Trophoblast cell (in vitro differentiated cells and primary cell): Measurements from ENCODE around the gene GPBAR1.

Experiments used
- DNase-seq, 2 donors: peaks; one replicate each; pipeline ENCODE4 v3.0.0-alpha.2; 2016
- H2AFZ ChIP-seq: 2 replicates; pipeline ENCODE4 v1.6.1; 2013; ENCODE audit warnings: low read length, moderate library complexity, mild to moderate bottlenecking; ENCODE audit not compliant: insufficient read depth, poor library complexity
- H2AK5ac ChIP-seq: 2 replicates; pipeline ENCODE4 v1.6.1; 2013; ENCODE audit warnings: mild to moderate bottlenecking, low read length
- H2BK120ac ChIP-seq: 2 replicates; pipeline ENCODE4 v1.6.1; 2013; ENCODE audit warnings: low read length, mild to moderate bottlenecking, moderate library complexity; ENCODE audit not compliant: insufficient read depth, poor library complexity
- H2BK12ac ChIP-seq: 2 replicates; pipeline ENCODE4 v1.6.1; 2013; ENCODE audit warnings: mild to moderate bottlenecking, low read length, moderate library complexity
- H2BK5ac ChIP-seq: 2 replicates; pipeline ENCODE4 v1.6.1; 2013; ENCODE audit warnings: low read length, low read depth, moderate library complexity, mild to moderate bottlenecking; ENCODE audit not compliant: poor library complexity
- H3K14ac ChIP-seq: 2 replicates; pipeline ENCODE4 v1.6.1; 2013; ENCODE audit warnings: mild to moderate bottlenecking, low read length
- H3K18ac ChIP-seq: 2 replicates; pipeline ENCODE4 v1.6.1; 2013; ENCODE audit warnings: mild to moderate bottlenecking, low read length
- H3K23ac ChIP-seq: 2 replicates; pipeline ENCODE4 v1.6.1; 2013; ENCODE audit warnings: low read length
- H3K27ac ChIP-seq: 2 replicates; pipeline ENCODE4 v1.5.1; 2013; ENCODE audit warnings: low read depth, mild to moderate bottlenecking, inconsistent platforms, low read length, moderate library complexity
- H3K27me3 ChIP-seq: 2 replicates; pipeline ENCODE4 v1.6.1; 2013; ENCODE audit warnings: inconsistent platforms, mild to moderate bottlenecking, low read length, moderate library complexity; ENCODE audit not compliant: insufficient read depth
- H3K36me3 ChIP-seq, 2 experiments: 1 replicate in 1 of 2; 2 replicates in 1 of 2; pipeline ENCODE4 v1.6.1; 2013; ENCODE audit warnings: low read length in 2 of 2, mild to moderate bottlenecking in 2 of 2, moderate library complexity in 1 of 2; ENCODE audit not compliant: insufficient read depth in 2 of 2, control insufficient read depth in 1 of 2
- H3K4ac ChIP-seq: 2 replicates; pipeline ENCODE4 v1.6.1; 2013; ENCODE audit warnings: low read depth, mild to moderate bottlenecking, low read length, moderate library complexity
- H3K4me1 ChIP-seq, 2 experiments: 1 replicate in 1 of 2; 2 replicates in 1 of 2; pipeline ENCODE4 v1.6.1; 2013; ENCODE audit warnings: low read length in 2 of 2, mild to moderate bottlenecking in 2 of 2, moderate library complexity in 1 of 2; ENCODE audit not compliant: insufficient read depth in 2 of 2, control insufficient read depth in 1 of 2
- H3K4me2 ChIP-seq: 2 replicates; pipeline ENCODE4 v1.6.1; 2013; ENCODE audit warnings: inconsistent platforms, mild to moderate bottlenecking, low read length, moderate library complexity
- H3K4me3 ChIP-seq: 2 replicates; pipeline ENCODE4 v1.5.1; 2013; ENCODE audit warnings: mild to moderate bottlenecking, low read depth, low read length, inconsistent platforms
- H3K79me1 ChIP-seq: one replicate; pipeline ENCODE4 v1.6.1; 2013; ENCODE audit warnings: low read length
- H3K79me2 ChIP-seq: 2 replicates; pipeline ENCODE4 v1.6.1; 2013; ENCODE audit warnings: low read length, mild to moderate bottlenecking; ENCODE audit not compliant: control insufficient read depth, insufficient read depth, poor library complexity
- H3K9ac ChIP-seq: 2 replicates; pipeline ENCODE4 v1.6.1; 2013; ENCODE audit warnings: mild to moderate bottlenecking, low read length
- H3K9me3 ChIP-seq: 2 replicates; pipeline ENCODE4 v1.6.1; 2013; ENCODE audit warnings: low read depth, mild to moderate bottlenecking, control low read depth, inconsistent platforms, low read length; ENCODE audit not compliant: insufficient read depth
- H4K12ac ChIP-seq: 2 replicates; pipeline ENCODE4 v1.6.1; 2013; ENCODE audit warnings: low read depth, mild to moderate bottlenecking, low read length, moderate library complexity
- H4K8ac ChIP-seq: 2 replicates; pipeline ENCODE4 v1.6.1; 2013; ENCODE audit warnings: low read depth, mild to moderate bottlenecking, low read length, moderate library complexity
- H4K91ac ChIP-seq: one replicate; pipeline ENCODE4 v1.6.1; 2013; ENCODE audit warnings: low read depth, mild to moderate bottlenecking, low read length, moderate library complexity
- WGBS: extraction: QIAGEN DNeasy Blood & Tissue Kit; methylation state at CpG from one replicate; pipeline ENCODE4 v1.1.7; 2013; ENCODE audit warnings: missing lambda C conversion rate; ENCODE audit not compliant: insufficient read length, insufficient coverage; ENCODE audit errors: extremely low coverage; 5-methylcytosine and 5-hydroxymethylcytosine counted together

GPBAR1 gene

GRCh38 chr2:218262237-218262600 is 1.4 kb downstream of the GPBAR1 start:
- Histone ChIP-seq H3K79me1 (peaks cover 11% of the 10 kb centered on the region), H3K9me3 (no peaks in the 10 kb centered on the region), H2BK120ac (no peak overlapping the region), H2BK12ac (no peak overlapping the region), H3K4me1 (peaks cover 24 to 37% of the 10 kb centered on the region in 2 experiments), H3K4me2 (no peak overlapping the region), H4K8ac (no peak overlapping the region), H3K23ac (no peak overlapping the region), H3K79me2 (no peaks in the 10 kb centered on the region), H4K12ac (no peak overlapping the region), H3K4me3 (no peak overlapping the region), H2AK5ac (no peak overlapping the region), H3K27me3 (no peaks in the 10 kb centered on the region), H4K91ac (no peak overlapping the region), H3K18ac (no peak overlapping the region), H3K14ac (no peak overlapping the region), H3K4ac (no peak overlapping the region), H3K9ac (no peak overlapping the region), H3K36me3 (peaks cover 41 to 44% of the 10 kb centered on the region in 2 experiments), H2AFZ (no peak overlapping the region), H2BK5ac (no peak overlapping the region), H3K27ac (no peak overlapping the region)
- no peak for DNase-seq
- whole genome bisulfite sequencing: no CpG with 5 or more reads among the region's 6 CpGs

GRCh38 chr2:218262631-218263586 is 2.1 kb downstream of the GPBAR1 start:
- Histone ChIP-seq H3K9me3 (no peaks in the 10 kb centered on the region), H4K91ac (no peak overlapping the region), H3K79me1 (peaks cover 11% of the 10 kb centered on the region), H3K14ac (no peak overlapping the region), H3K27ac (no peak overlapping the region), H3K18ac (no peak overlapping the region), H3K4me3 (peak overlapping the region; percentile 12), H3K4me1 (peaks cover 22 to 32% of the 10 kb centered on the region in 2 experiments), H2BK5ac (no peak overlapping the region), H3K23ac (no peak overlapping the region), H2AFZ (no peak overlapping the region), H4K12ac (no peak overlapping the region), H3K27me3 (no peaks in the 10 kb centered on the region), H3K79me2 (no peaks in the 10 kb centered on the region), H3K4ac (no peak overlapping the region), H2BK120ac (no peak overlapping the region), H2AK5ac (no peak overlapping the region), H3K9ac (no peak overlapping the region), H2BK12ac (no peak overlapping the region), H4K8ac (no peak overlapping the region), H3K4me2 (no peak overlapping the region), H3K36me3 (peaks cover 47 to 49% of the 10 kb centered on the region in 2 experiments)
- no peak for DNase-seq
- WGBS: no CpG with 5 or more reads among the region's 39 CpGs

- Histone ChIP-seq H2BK120ac (no peak overlapping the region), H3K9ac (no peak overlapping the region), H4K91ac (no peak overlapping the region), H3K4me2 (no peak overlapping the region), H3K23ac (no peak overlapping the region), H3K4ac (no peak overlapping the region), H3K79me1 (peaks cover 6% of the 10 kb centered on the region), H2BK5ac (no peak overlapping the region), H2BK12ac (no peak overlapping the region), H3K4me3 (no peak overlapping the region), H2AK5ac (no peak overlapping the region), H3K79me2 (no peaks in the 10 kb centered on the region), H3K36me3 (peaks cover 47 to 49% of the 10 kb centered on the region in 2 experiments), H3K18ac (no peak overlapping the region), H2AFZ (no peak overlapping the region), H3K4me1 (peaks cover 15 to 26% of the 10 kb centered on the region in 2 experiments), H3K27me3 (no peaks in the 10 kb centered on the region), H3K27ac (no peak overlapping the region), H4K8ac (no peak overlapping the region), H4K12ac (no peak overlapping the region), H3K9me3 (no peaks in the 10 kb centered on the region), H3K14ac (no peak overlapping the region)
- DNase-seq: no peak
- WGBS: no CpG with 5 or more reads among the region's 17 CpGs
Observed at GRCh38 chr2:218263817-218264641, 3.2 kb downstream of the GPBAR1 start.

- Histone ChIP-seq H3K79me1 (peaks cover 3% of the 10 kb centered on the region), H3K9me3 (no peaks in the 10 kb centered on the region), H3K4me1 (peaks cover 9 to 22% of the 10 kb centered on the region in 2 experiments), H3K36me3 (peaks cover 47 to 49% of the 10 kb centered on the region in 2 experiments), H4K8ac (no peak overlapping the region), H3K4me3 (no peak overlapping the region), H3K23ac (no peak overlapping the region), H2BK5ac (no peak overlapping the region), H4K91ac (no peak overlapping the region), H2AFZ (no peak overlapping the region), H3K14ac (no peak overlapping the region), H3K79me2 (peaks cover 8% of the 10 kb centered on the region), H2BK120ac (no peak overlapping the region), H3K4me2 (no peak overlapping the region), H3K18ac (no peak overlapping the region), H3K9ac (no peak overlapping the region), H3K27ac (no peak overlapping the region), H2BK12ac (no peak overlapping the region), H4K12ac (no peak overlapping the region), H3K4ac (no peak overlapping the region), H3K27me3 (no peaks in the 10 kb centered on the region), H2AK5ac (no peak overlapping the region)
- no peak for DNase-seq
- no CpG with 5 or more reads among the region's 22 CpGs for WGBS
Observed at GRCh38 chr2:218264773-218265561, 4.2 kb downstream of the GPBAR1 start.
